ENCODE results near the gene WRAP73.

WRAP73 gene

GRCh38 chr1:3609769-3610526, 40.0 kb downstream of the WRAP73 start:
- no peak for DNase-seq

- no peak for DNase-seq
Measured at GRCh38 chr1:3609016-3609768, 40.7 kb downstream of the WRAP73 start.

- DNase-seq: no peak
Measured at GRCh38 chr1:3608154-3608553, 41.7 kb downstream of the WRAP73 start.

- DNase-seq: no peak
Measured at GRCh38 chr1:3607703-3608065, 42.2 kb downstream of the WRAP73 start.

- DNase-seq: no peak
Measured at GRCh38 chr1:3606779-3607702, 42.9 kb downstream of the WRAP73 start.

- DNase-seq: no peak
Measured at GRCh38 chr1:3604997-3605823, 44.7 kb downstream of the WRAP73 start.

- DNase-seq: no peak
Measured at GRCh38 chr1:3604468-3604974, 45.4 kb downstream of the WRAP73 start.

- no peak for DNase-seq
Measured at GRCh38 chr1:3603571-3604467, 46.1 kb downstream of the WRAP73 start.

GRCh38 chr1:3603156-3603555, 46.7 kb downstream of the WRAP73 start:
- DNase-seq: no peak

GRCh38 chr1:3602375-3602774, 47.5 kb downstream of the WRAP73 start:
- no peak for DNase-seq

GRCh38 chr1:3601743-3602142, 48.2 kb downstream of the WRAP73 start:
- DNase-seq: no peak

GRCh38 chr1:3600354-3600753, 49.5 kb downstream of the WRAP73 start:
- no peak for DNase-seq

- DNase-seq: no peak
Measured at GRCh38 chr1:3599816-3600215, 50.1 kb downstream of the WRAP73 start.

- no peak for DNase-seq
Measured at GRCh38 chr1:3599286-3599811, 50.6 kb downstream of the WRAP73 start.

GRCh38 chr1:3598522-3599285, 51.2 kb downstream of the WRAP73 start:
- no peak for DNase-seq

- no peak for DNase-seq
Measured at GRCh38 chr1:3598051-3598491, 51.8 kb downstream of the WRAP73 start.

GRCh38 chr1:3597599-3597964, 52.3 kb downstream of the WRAP73 start:
- DNase-seq: no peak

- DNase-seq: no peak
Measured at GRCh38 chr1:3596663-3597598, 53.0 kb downstream of the WRAP73 start.

GRCh38 chr1:3595949-3596348, 54.0 kb downstream of the WRAP73 start:
- DNase-seq: no peak
